GM19397 (cell line): ENCODE results near the gene B3GNT8.
"Not testable (repeated sequence)": the region's sequence is repeated elsewhere in the genome, so short reads cannot be mapped to it uniquely, and the experiment has no call there.

Source experiments
- ATAC-seq: cut with Tn5 transposase; IDR thresholded peaks from one replicate; pipeline ENCODE4 v1.9.1; 2021; ENCODE audit warnings: mild to moderate bottlenecking, moderate library complexity; ENCODE audit not compliant: unreplicated experiment

The B3GNT8 gene

GRCh38 chr19:41437944-41438574, 10.9 kb upstream of the B3GNT8 start:
- ATAC-seq, result no peak

DNA sequence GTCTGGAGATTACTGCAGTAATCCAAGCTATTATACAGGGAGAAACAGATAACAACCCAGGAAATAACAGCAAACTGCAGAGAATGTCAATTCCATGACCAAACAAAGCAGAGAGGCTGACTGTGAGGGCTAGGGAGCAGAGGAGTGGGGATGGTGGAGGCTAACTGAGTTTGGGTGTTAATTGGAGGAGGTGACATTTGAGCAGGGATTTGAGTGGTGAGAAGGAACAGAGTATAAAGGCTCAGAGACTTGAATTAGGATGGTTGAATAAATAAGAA, 9.4 kb upstream of the B3GNT8 start:
- ATAC-seq, result no peak

- no peak for ATAC-seq
Observed at GRCh38 chr19:41435936-41436673, 8.9 kb upstream of the B3GNT8 start.

DNA sequence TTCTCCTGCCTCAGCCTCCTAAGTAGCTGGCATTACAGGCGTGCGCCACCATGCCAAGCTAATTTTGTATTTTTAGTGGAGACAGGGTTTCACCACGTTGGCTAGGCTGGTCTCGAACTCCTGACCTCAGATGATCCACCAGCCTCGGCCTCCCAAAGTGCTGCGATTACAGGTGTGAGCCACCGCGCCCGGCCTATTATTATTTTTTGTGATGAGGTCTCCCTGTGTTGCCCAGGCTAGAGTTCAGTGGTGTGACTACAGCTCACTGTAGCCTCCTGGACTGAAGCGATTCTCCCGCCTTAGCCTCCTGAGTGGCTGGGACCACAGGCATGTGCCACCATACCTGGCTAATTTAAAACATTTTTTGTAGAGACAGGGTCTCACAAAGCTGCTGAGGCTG, 8.2 kb upstream of the B3GNT8 start:
- ATAC-seq, result not testable (repeated sequence)

GRCh38 chr19:41434450-41434849, 7.3 kb upstream of the B3GNT8 start:
- no peak for ATAC-seq

- ATAC-seq, result no peak
Observed at GRCh38 chr19:41433171-41433570, 6.0 kb upstream of the B3GNT8 start.

GRCh38 chr19:41431426-41432386, 4.5 kb upstream of the B3GNT8 start:
- no peak for ATAC-seq

GRCh38 chr19:41430922-41431321, 3.7 kb upstream of the B3GNT8 start:
- no peak for ATAC-seq

DNA sequence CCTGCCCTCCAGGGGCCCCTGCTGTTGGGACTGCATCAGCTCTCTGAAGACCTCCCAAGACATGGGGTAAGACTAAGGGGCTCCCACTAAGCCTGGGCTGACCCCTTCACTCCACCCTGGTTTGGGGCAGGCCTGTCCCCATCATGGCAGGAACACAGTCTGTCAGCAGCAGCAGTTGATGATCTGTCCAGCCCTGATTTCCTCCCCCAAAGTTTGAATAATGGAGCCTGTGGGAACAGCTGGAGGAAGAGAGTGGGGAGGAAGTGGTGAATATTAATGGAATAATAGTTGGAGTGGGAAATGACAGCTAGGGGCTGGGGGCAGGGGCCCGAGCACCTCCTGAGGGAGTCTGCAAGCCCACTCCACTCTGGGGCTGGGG, 1.3 kb upstream of the B3GNT8 start:
- no peak for ATAC-seq

- no peak for ATAC-seq
Observed at GRCh38 chr19:41427647-41428480, 690 bp upstream of the B3GNT8 start.

GRCh38 chr19:41426116-41426841, 895 bp downstream of the B3GNT8 start:
- no peak for ATAC-seq

DNA sequence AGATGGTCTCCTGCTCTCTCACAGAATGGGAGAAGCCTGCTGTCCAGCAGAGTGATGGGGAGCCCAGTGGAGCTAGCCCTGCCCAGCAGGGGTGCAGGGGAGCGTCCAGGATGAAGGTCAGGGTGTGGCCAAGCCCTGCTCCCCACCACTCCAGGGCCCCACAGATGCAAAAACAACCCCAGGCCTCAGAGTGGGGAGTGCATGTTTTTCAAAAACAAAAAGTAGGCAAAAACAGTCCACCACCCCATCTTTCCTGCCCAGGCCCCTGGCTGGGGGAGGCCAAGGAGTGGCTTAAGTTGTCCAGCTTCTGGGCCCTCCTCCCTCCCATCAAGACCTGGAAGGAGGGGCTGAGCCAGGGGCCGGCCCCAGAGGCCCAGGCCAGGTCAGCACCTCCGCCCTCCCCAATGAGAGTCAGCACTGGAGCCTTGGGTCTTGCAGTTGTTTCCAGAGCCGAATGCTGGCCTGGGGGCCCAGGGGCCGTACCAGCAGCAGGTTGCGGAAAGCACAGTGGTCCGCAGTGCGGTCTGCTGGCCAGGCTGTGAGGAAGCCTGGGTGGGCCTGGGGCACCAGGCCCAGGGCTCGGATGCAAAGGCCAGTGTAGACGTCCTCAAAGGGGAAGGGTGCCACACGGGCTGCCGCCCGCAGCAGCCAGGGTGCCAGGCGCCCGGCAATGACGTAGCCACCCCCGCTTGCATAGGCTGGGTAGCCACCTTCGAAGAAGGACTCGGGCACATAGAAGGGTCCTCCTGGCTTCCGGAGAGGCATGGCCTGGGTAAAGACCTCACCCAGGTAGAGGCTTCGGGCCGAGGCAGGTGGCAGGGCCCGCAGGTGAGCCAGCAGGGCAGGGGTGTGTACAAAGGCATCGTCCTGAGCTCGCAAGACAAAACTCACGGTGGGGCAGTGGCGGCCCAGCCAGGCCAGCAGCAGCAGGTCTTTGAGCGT, 1.7 kb downstream of the B3GNT8 start:
- no peak for ATAC-seq

GRCh38 chr19:41424335-41425173, 2.6 kb downstream of the B3GNT8 start:
- no peak for ATAC-seq

GRCh38 chr19:41422955-41423354, 4.2 kb downstream of the B3GNT8 start:
- no peak for ATAC-seq

GRCh38 chr19:41422456-41422855, 4.7 kb downstream of the B3GNT8 start:
- no peak for ATAC-seq

DNA sequence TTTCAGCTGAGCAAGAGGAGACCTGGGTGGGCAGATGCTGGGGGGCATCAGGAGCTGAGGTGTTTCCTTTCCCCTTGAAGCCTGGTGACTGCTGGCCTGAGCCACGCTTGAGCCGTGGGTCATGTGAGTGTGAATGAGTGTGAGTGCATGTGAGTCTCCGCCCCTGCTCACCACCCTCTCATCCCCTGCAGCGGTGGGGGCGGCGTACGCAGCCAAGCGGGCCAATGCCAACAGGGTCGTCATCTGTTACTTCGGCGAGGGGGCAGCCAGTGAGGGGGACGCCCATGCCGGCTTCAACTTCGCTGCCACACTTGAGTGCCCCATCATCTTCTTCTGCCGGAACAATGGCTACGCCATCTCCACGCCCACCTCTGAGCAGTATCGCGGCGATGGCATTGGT, 5.2 kb downstream of the B3GNT8 start:
- no peak for ATAC-seq

DNA sequence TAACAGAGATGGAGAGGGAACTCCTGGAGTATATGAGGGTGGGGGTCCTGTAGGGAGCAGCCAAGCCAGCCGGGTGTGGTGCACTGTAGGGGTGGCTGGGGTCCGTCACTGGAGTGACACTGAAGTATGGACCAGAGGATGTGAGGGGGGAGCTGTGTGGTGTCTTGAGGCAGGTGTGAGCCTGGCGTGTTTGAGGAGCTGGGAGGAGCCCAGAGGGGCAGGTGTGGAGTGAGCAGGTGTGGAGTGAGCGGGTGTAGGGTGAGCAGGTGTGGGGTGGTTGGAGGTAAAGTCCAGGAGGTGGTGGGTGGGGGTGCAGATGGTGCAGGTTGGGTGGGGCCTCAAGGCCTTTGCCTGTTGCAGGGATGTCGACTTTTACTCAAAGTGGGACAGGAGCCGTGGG, 5.9 kb downstream of the B3GNT8 start:
- ATAC-seq, result no peak
